Stomach (tissue), 4 donors: ENCODE data around the gene ORAI3.

Source experiments
- EP300 ChIP-seq: sonication (generic); formaldehyde crosslinking; IDR thresholded peaks from one replicate; pipeline ENCODE4 v1.6.1; 2017; ENCODE audit warnings: antibody characterized with exemption
- POLR2AphosphoS5 ChIP-seq, 3 donors: sonication (generic); formaldehyde crosslinking; IDR thresholded peaks; one replicate each; pipeline ENCODE4 v1.6.1; 2016; ENCODE audit warnings: antibody characterized with exemption in 3 of 3

DNA sequence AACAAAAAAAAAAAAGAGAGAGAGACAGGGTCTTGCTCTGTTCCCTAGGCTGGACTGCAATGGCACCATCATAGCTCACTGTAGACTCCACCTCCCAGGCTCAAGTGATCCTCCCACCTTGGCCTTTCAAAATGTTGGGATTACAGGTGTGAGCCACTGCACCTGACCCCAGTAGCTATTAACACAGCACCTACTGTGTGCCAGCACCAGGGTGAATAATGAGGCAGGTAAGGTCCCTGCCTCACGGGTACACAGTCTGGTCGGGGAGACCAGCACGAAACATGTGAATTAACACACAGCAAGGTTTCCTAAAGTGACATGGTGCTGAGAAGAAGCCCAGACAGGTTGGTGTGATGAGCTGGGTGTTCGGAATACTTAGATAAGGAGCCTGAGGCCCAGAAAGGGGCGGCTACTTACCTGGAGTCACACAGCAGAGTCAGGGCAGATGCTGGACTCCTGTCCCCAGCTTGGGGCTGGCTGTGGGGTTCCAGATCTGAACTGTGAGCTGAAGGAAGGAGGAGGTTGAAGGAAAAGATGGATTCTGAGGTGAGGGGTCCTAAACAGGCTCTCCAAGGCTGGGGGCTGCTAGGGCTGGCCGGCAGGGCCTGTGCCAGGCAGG, 36.0 kb upstream of the ORAI3 start:
- no peak for TF ChIP-seq POLR2AphosphoS5 (IDR thresholded peaks at IDR 0.05)
- no peak for TF ChIP-seq EP300
